HepG2 (cell line): ENCODE data around the gene C12orf43. TPM values are rescaled to one million over a fixed set of nuclear protein-coding genes. Genes with fewer than 3 reads are reported as not detected.
A peak's percentile ranks its signal among the peaks of the same experiment; 100 is the strongest.

ENCODE experiments used
- AKNA ChIP-seq: sonication (generic); formaldehyde crosslinking; IDR thresholded peaks from 2 replicates; pipeline ENCODE4 v1.4.0; 2020; ENCODE audit warnings: missing genetic modification reagents, borderline replicate concordance
- BCL6 ChIP-seq: IDR thresholded peaks from 2 replicates; pipeline ENCODE4 v1.6.1; 2016; ENCODE audit warnings: missing genetic modification reagents, missing compliant biosample characterization
- CEBPB ChIP-seq: IDR thresholded peaks from 2 replicates; pipeline ENCODE4 v1.6.1; 2011; ENCODE audit warnings: low read depth, low read length, improper control_type of control experiment, borderline replicate concordance
- JUN ChIP-seq: sonication (generic); formaldehyde crosslinking; IDR thresholded peaks from 2 replicates; pipeline ENCODE4 v1.4.0; 2020; ENCODE audit warnings: mild to moderate bottlenecking, missing genetic modification reagents
- NR2C2 ChIP-seq: sonication (generic); formaldehyde crosslinking; IDR thresholded peaks from 2 replicates; pipeline ENCODE4 v1.4.0; 2020; ENCODE audit warnings: missing genetic modification reagents, mild to moderate bottlenecking, moderate library complexity, borderline replicate concordance
- ZBTB38 ChIP-seq: sonication (generic); formaldehyde crosslinking; IDR thresholded peaks from 2 replicates; pipeline ENCODE4 v1.5.1; 2020; ENCODE audit warnings: mild to moderate bottlenecking, missing genetic modification reagents
- ZFAT ChIP-seq: sonication (generic); formaldehyde crosslinking; conservative IDR thresholded peaks from 2 replicates; pipeline ENCODE4 v1.8.1; 2023; ENCODE audit warnings: missing genetic modification reagents, inconsistent platforms
- ZNF12 ChIP-seq: sonication (generic); formaldehyde crosslinking; IDR thresholded peaks from 2 replicates; pipeline ENCODE4 v1.5.0; 2020; ENCODE audit warnings: missing genetic modification reagents
- ZNF205 ChIP-seq: IDR thresholded peaks from 2 replicates; pipeline ENCODE4 v1.6.1; 2018; ENCODE audit warnings: missing biosample characterization, missing genetic modification reagents
- ZNF770 ChIP-seq: sonication (generic); formaldehyde crosslinking; IDR thresholded peaks from 2 replicates; pipeline ENCODE4 v1.5.0; 2020; ENCODE audit warnings: mild to moderate bottlenecking, missing genetic modification reagents
- polyA plus RNA-seq, 8 experiments: library from polyadenylated mRNA; depleted of rRNA in 3 of 8; stranded (reverse) in 7 of 8; unstranded in 1 of 8; fragments of >200 nt; fragmentation: Illumina TruSeq in 4 of 8; extraction: Trizol in 4 of 8; gene quantifications; 2 replicates each; pipeline versions ENCODE4 v1.2.1 to v1.2.3, GENCODE V29; 2011 to 2016; ENCODE audit warnings: low read depth in 4 of 8, missing spikeins in 1 of 8, mixed read lengths in 1 of 8; ENCODE audit not compliant: insufficient read depth in 1 of 8
- total RNA-seq, 5 experiments: library from RNA; depleted of rRNA; stranded (reverse); fragments of >200 nt; fragmentation: Illumina TruSeq; extraction: Trizol; gene quantifications; 2 replicates each; pipeline ENCODE4 v1.2.3, GENCODE V29; 2016; ENCODE audit warnings: low read depth in 1 of 5
- TF ChIP-seq, protein P1 (sequence below): sonication (generic); formaldehyde crosslinking; IDR thresholded peaks from 2 replicates; pipeline ENCODE4 v1.5.0; 2020; ENCODE audit warnings: missing genetic modification reagents
- TF ChIP-seq, protein P2 (sequence below): IDR thresholded peaks from 2 replicates; pipeline ENCODE4 v1.6.1; 2016; ENCODE audit warnings: missing compliant biosample characterization, missing genetic modification reagents, borderline replicate concordance
- TF ChIP-seq, protein P3 (sequence below): sonication (generic); formaldehyde crosslinking; IDR thresholded peaks from 2 replicates; pipeline ENCODE4 v1.4.0; 2020; ENCODE audit warnings: mild to moderate bottlenecking, missing genetic modification reagents, borderline replicate concordance

Gene C12orf43
- total and polyA plus RNA-seq, 2 of the 13 experiments (the other 11 are each of a cell fraction or from before 2014, with no cell fraction given): 7.9 to 11.1 TPM

DNA sequence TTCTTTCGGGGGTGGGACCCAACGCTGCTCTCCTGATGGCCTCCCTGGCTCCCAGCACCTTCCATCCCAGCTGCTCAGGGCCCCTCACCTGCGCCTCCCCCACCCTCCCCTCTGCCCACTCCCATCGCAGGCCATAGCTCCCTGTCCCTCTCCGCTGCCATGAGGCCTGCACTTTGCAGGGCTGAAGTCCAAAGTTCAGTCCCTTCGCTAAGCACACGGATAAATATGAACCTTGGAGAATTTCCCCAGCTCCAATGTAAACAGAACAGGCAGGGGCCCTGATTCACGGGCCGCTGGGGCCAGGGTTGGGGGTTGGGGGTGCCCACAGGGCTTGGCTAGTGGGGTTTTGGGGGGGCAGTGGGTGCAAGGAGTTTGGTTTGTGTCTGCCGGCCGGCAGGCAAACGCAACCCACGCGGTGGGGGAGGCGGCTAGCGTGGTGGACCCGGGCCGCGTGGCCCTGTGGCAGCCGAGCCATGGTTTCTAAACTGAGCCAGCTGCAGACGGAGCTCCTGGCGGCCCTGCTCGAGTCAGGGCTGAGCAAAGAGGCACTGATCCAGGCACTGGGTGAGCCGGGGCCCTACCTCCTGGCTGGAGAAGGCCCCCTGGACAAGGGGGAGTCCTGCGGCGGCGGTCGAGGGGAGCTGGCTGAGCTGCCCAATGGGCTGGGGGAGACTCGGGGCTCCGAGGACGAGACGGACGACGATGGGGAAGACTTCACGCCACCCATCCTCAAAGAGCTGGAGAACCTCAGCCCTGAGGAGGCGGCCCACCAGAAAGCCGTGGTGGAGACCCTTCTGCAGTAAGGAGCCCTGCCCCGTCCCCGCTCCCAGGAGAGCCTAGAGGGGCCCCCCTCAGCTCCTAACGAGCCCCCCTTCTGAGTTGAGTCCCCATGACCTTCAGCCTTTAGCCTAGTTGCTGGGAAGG, 37.7 kb downstream of the C12orf43 start, which contains the start of gene HNF1A (continued):
- TF ChIP-seq AKNA (CRISPR knock-in tag) (no peak), ZNF205 (peak; percentile 69), ZFAT (CRISPR knock-in tag) (no peak), ZNF770 (CRISPR knock-in tag) (peak; percentile 47), ZBTB38 (CRISPR knock-in tag) (no peak), ZNF12 (CRISPR knock-in tag) (peak; percentile 52; the same call in 1 of the 2 replicates), CEBPB (no peak), JUN (CRISPR knock-in tag) (peak; percentile 71; the same call in 1 of the 2 replicates), NR2C2 (peak; percentile 81), BCL6 (CRISPR knock-in tag) (peak; percentile 63; the same call in 1 of the 2 replicates)
- TF ChIP-seq, protein P1, sequence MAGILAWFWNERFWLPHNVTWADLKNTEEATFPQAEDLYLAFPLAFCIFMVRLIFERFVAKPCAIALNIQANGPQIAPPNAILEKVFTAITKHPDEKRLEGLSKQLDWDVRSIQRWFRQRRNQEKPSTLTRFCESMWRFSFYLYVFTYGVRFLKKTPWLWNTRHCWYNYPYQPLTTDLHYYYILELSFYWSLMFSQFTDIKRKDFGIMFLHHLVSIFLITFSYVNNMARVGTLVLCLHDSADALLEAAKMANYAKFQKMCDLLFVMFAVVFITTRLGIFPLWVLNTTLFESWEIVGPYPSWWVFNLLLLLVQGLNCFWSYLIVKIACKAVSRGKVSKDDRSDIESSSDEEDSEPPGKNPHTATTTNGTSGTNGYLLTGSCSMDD (CRISPR knock-in tag): no peak
- TF ChIP-seq, protein P2, sequence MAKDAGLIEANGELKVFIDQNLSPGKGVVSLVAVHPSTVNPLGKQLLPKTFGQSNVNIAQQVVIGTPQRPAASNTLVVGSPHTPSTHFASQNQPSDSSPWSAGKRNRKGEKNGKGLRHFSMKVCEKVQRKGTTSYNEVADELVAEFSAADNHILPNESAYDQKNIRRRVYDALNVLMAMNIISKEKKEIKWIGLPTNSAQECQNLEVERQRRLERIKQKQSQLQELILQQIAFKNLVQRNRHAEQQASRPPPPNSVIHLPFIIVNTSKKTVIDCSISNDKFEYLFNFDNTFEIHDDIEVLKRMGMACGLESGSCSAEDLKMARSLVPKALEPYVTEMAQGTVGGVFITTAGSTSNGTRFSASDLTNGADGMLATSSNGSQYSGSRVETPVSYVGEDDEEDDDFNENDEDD: peak; percentile 58; the same call in 1 of the 2 replicates
- TF ChIP-seq, protein P3, sequence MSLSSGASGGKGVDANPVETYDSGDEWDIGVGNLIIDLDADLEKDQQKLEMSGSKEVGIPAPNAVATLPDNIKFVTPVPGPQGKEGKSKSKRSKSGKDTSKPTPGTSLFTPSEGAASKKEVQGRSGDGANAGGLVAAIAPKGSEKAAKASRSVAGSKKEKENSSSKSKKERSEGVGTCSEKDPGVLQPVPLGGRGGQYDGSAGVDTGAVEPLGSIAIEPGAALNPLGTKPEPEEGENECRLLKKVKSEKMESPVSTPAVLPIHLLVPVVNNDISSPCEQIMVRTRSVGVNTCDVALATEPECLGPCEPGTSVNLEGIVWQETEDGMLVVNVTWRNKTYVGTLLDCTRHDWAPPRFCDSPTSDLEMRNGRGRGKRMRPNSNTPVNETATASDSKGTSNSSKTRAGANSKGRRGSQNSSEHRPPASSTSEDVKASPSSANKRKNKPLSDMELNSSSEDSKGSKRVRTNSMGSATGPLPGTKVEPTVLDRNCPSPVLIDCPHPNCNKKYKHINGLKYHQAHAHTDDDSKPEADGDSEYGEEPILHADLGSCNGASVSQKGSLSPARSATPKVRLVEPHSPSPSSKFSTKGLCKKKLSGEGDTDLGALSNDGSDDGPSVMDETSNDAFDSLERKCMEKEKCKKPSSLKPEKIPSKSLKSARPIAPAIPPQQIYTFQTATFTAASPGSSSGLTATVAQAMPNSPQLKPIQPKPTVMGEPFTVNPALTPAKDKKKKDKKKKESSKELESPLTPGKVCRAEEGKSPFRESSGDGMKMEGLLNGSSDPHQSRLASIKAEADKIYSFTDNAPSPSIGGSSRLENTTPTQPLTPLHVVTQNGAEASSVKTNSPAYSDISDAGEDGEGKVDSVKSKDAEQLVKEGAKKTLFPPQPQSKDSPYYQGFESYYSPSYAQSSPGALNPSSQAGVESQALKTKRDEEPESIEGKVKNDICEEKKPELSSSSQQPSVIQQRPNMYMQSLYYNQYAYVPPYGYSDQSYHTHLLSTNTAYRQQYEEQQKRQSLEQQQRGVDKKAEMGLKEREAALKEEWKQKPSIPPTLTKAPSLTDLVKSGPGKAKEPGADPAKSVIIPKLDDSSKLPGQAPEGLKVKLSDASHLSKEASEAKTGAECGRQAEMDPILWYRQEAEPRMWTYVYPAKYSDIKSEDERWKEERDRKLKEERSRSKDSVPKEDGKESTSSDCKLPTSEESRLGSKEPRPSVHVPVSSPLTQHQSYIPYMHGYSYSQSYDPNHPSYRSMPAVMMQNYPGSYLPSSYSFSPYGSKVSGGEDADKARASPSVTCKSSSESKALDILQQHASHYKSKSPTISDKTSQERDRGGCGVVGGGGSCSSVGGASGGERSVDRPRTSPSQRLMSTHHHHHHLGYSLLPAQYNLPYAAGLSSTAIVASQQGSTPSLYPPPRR (CRISPR knock-in tag): peak; percentile 89
